Thoracic aorta endothelial cell (primary cell): ENCODE data around the gene LCE6A. TPM values are rescaled to one million over a fixed set of nuclear protein-coding genes. Genes with fewer than 3 reads are reported as not detected.

Source experiments
- total RNA-seq: library from RNA; depleted of rRNA; stranded (reverse); fragments of >200 nt; gene quantifications from 2 replicates; pipeline ENCODE4 v1.2.3, GENCODE V29; 2012

LCE6A gene
- not detected in 2 replicates for total RNA-seq

GRCh38 chr1:152842556-152842955, at the start of gene LCE6A:
Gene LCE6A (plus strand): TSS chr1:152842856. CDS start chr1:152843521, 665 bp downstream.

GRCh38 chr1:152796421-152796820, 46.2 kb upstream of the LCE6A start, which contains the start of gene LCE1D:
Gene LCE1D (plus strand): TSS chr1:152796721. CDS start chr1:152797795, 1,074 bp downstream.

GRCh38 chr1:152806576-152806975, 36.1 kb upstream of the LCE6A start, which contains the start of gene LCE1C:
Gene LCE1C (minus strand): TSS chr1:152806651. CDS start chr1:152805478, 1,173 bp downstream.

GRCh38 chr1:152811671-152812070, 31.0 kb upstream of the LCE6A start, which contains the start of gene LCE1B:
Gene LCE1B (plus strand): TSS chr1:152811971. CDS start chr1:152812447, 476 bp downstream.

DNA sequence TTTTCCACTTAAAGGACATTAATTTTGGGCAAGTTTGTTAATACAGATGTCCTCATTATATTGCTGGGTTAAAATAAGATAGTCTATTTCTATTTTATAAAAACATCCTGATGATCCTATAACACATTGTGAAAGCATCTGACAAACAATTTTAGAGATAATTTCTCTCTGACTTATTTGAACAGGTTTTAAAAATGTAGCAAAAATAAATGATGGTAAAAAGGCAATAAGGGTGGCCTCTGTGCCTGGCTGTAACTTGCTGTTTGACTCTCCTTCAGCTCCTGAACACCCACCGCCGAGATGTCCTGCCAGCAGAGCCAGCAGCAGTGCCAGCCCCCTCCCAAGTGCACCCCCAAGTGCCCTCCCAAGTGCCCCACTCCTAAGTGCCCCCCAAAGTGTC, 15.5 kb upstream of the LCE6A start, which contains the start of gene LCE1A:
TSS of gene LCE1A (plus strand) at position 301 of the 400 bp plus-strand sequence. CDS start at position 301, 0 bp downstream.

DNA sequence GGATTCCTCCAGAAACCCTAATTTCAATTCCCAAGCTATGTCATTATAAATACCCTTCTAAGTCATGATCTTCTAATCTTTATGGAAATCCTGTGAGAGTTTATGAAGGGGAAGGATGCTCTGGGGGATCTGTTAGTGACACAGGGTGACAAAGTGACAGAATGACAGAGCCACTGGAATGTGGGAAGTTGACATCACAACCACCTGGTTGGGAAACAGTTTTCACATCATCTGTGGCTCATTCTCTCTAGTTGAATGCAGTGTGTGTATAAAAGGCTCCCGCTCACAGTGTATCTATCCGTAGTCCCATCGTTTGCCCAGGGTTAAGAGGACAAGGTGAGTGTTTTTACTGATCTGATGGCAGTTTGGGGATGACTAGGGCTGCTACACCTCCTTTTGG, 17.0 kb downstream of the LCE6A start, which contains the start of gene LCE7A:
TSS of gene LCE7A (plus strand) at position 301 of the 400 bp plus-strand sequence. CDS start 702 bp downstream, outside the sequence.

DNA sequence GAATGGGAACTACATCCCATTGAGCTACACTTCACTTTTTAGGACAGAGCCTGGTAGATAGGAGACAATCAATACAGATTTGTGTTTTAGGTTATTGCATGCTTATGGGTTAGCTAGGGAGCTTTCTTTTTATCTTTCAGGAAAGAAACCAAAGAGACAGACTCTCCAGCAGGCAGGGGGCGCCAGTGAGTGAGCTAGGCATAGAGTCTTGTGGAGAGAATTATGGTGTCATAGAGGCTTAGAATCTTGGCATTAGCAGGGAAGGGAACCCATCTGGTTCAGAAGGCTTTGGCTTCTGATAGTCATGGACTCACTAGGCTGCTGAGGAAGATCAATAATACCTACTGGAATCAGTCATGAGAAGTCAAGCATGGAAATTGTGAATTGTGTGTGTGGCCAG, 35.4 kb downstream of the LCE6A start, which contains the start of gene SMCP:
TSS of gene SMCP (plus strand) at position 281 of the 400 bp plus-strand sequence. CDS start 6,101 bp downstream, outside the sequence.

Other genes starting within 250 kb of the LCE6A start
- not detected in 2 replicates for gene LCE3C, start 242.6 kb upstream of the LCE6A start, total RNA-seq
- not detected in 2 replicates for gene LCE3B, start 229.0 kb upstream of the LCE6A start, total RNA-seq
- not detected in 2 replicates for gene LCE3A, start 219.8 kb upstream of the LCE6A start, total RNA-seq
- not detected in 2 replicates for gene LCE2D, start 179.5 kb upstream of the LCE6A start, total RNA-seq
- gene LCE2C, start 167.6 kb upstream of the LCE6A start, total RNA-seq: not detected in 2 replicates
- not detected in 2 replicates for gene LCE2B, start 156.7 kb upstream of the LCE6A start, total RNA-seq
- gene LCE2A, start 144.5 kb upstream of the LCE6A start, total RNA-seq: not detected in 2 replicates
- not detected in 2 replicates for gene LCE4A, start 134.7 kb upstream of the LCE6A start, total RNA-seq
- not detected in 2 replicates for gene KPRP, start 84.8 kb upstream of the LCE6A start, total RNA-seq
- gene LCE1F, start 67.7 kb upstream of the LCE6A start, total RNA-seq: not detected in 2 replicates
- gene LCE1E, start 56.6 kb upstream of the LCE6A start, total RNA-seq: not detected in 2 replicates
- gene LCE1D, start 46.1 kb upstream of the LCE6A start, total RNA-seq: not detected in 2 replicates
- not detected in 2 replicates for gene LCE1C, start 36.2 kb upstream of the LCE6A start, total RNA-seq
- 0.22 TPM in 1 of 2 replicates, not detected in the other for gene LCE1B, start 30.9 kb upstream of the LCE6A start, total RNA-seq
- gene LCE1A, start 15.4 kb upstream of the LCE6A start, total RNA-seq: not detected in 2 replicates
- not detected in 2 replicates for gene LCE7A, start 17.1 kb downstream of the LCE6A start, total RNA-seq
- not detected in 2 replicates for gene SMCP, start 35.5 kb downstream of the LCE6A start, total RNA-seq
- gene IVL, start 65.7 kb downstream of the LCE6A start, total RNA-seq: not detected in 2 replicates
- not detected in 2 replicates for gene SPRR5, start 104.3 kb downstream of the LCE6A start, total RNA-seq
- gene SPRR4, start 127.8 kb downstream of the LCE6A start, total RNA-seq: not detected in 2 replicates
- gene SPRR1A, start 141.2 kb downstream of the LCE6A start, total RNA-seq: not detected in 2 replicates
- gene SPRR3, start 158.9 kb downstream of the LCE6A start, total RNA-seq: not detected in 2 replicates
- not detected in 2 replicates for gene SPRR1B, start 188.3 kb downstream of the LCE6A start, total RNA-seq
- not detected in 2 replicates for gene SPRR2D, start 198.3 kb downstream of the LCE6A start, total RNA-seq
- not detected in 2 replicates for gene SPRR2A, start 214.7 kb downstream of the LCE6A start, total RNA-seq
- gene SPRR2B, start 228.8 kb downstream of the LCE6A start, total RNA-seq: not detected in 2 replicates